NCI-H446 treated with DMSO at 0.1 percent for 48 hours (cell line): Measurements from ENCODE around the gene RPP38.

Experiments used
- DNase-seq: peaks from one replicate; lab custom pipeline; 2025; lab: John Stamatoyannopoulos, UW

Gene RPP38

GRCh38 chr10:15152556-15152955 lies 55.4 kb downstream of the RPP38 start:
- no peak for DNase-seq
